Stomach (tissue), 4 donors: ENCODE measurements around the gene CACNG5.

ENCODE experiments used
- EP300 ChIP-seq: sonication (generic); formaldehyde crosslinking; IDR thresholded peaks from one replicate; pipeline ENCODE4 v1.6.1; 2017; ENCODE audit warnings: antibody characterized with exemption
- POLR2A ChIP-seq, 4 donors: fragments of 450-650 bp; IDR thresholded peaks; one replicate each; pipeline ENCODE4 v1.6.1; 2016; ENCODE audit warnings: antibody characterized with exemption in 4 of 4, control low read depth in 2 of 4, mild to moderate bottlenecking in 1 of 4, moderate library complexity in 1 of 4
- POLR2AphosphoS5 ChIP-seq, 3 donors: sonication (generic); formaldehyde crosslinking; IDR thresholded peaks; one replicate each; pipeline ENCODE4 v1.6.1; 2016; ENCODE audit warnings: antibody characterized with exemption in 3 of 3
- TF ChIP-seq, protein P1 (sequence below), 7 experiments: fragments of 450-650 bp in 4 of 7; fragments of 200-600 bp in 3 of 7; sonication (generic) in 3 of 7; IDR thresholded peaks; one replicate each; pipeline ENCODE4 v1.5.1; 2016 to 2019; ENCODE audit warnings: antibody characterized with exemption in 7 of 7, control low read depth in 2 of 7, mild to moderate bottlenecking in 1 of 7

GRCh38 chr17:66835476-66835875, 559 bp downstream of the CACNG5 start:
- TF ChIP-seq, protein P1, sequence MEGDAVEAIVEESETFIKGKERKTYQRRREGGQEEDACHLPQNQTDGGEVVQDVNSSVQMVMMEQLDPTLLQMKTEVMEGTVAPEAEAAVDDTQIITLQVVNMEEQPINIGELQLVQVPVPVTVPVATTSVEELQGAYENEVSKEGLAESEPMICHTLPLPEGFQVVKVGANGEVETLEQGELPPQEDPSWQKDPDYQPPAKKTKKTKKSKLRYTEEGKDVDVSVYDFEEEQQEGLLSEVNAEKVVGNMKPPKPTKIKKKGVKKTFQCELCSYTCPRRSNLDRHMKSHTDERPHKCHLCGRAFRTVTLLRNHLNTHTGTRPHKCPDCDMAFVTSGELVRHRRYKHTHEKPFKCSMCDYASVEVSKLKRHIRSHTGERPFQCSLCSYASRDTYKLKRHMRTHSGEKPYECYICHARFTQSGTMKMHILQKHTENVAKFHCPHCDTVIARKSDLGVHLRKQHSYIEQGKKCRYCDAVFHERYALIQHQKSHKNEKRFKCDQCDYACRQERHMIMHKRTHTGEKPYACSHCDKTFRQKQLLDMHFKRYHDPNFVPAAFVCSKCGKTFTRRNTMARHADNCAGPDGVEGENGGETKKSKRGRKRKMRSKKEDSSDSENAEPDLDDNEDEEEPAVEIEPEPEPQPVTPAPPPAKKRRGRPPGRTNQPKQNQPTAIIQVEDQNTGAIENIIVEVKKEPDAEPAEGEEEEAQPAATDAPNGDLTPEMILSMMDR (IDR thresholded peaks at IDR 0.05): no peak
- TF ChIP-seq POLR2A (IDR thresholded peaks at IDR 0.05) (no peak), POLR2AphosphoS5 (IDR thresholded peaks at IDR 0.05) (no peak), EP300 (no peak)
